ENCODE measurements around the gene TNFRSF11A. TPM values are rescaled to one million over a fixed set of nuclear protein-coding genes. Genes with fewer than 3 reads are reported as not detected.

The TNFRSF11A gene
- total RNA-seq, 1 donor from 2014 or later, result 1.2 TPM

DNA sequence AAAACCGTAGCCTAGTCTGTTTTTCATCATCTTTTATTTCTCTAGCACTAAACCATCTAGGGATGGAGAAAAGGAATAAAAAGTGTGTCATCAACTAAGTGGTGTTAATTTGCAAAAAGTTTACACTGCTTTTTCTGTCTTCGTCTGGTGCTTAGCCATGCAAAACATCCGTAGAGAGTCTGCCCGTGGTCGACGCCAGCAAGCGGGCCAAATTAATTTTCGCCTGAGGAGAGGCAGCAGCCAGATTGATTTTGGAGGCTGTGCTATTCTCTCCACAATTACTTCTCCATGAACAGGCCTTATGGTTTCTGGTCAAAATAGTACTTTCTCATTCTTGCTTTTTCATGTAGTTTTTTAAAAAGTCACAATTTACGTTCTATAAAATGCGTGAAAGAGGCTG lies 46.3 kb downstream of the TNFRSF11A start:
- intact Hi-C loops (cut with micrococcal nuclease), result no loop called here
- DNase-seq, result no peak
- ATAC-seq, result no peak

GRCh38 chr18:62372156-62372555 lies 47.0 kb downstream of the TNFRSF11A start:
- ATAC-seq (no peak), DNase-seq (no peak)
- intact Hi-C loops (cut with micrococcal nuclease), result no loop called here

DNA sequence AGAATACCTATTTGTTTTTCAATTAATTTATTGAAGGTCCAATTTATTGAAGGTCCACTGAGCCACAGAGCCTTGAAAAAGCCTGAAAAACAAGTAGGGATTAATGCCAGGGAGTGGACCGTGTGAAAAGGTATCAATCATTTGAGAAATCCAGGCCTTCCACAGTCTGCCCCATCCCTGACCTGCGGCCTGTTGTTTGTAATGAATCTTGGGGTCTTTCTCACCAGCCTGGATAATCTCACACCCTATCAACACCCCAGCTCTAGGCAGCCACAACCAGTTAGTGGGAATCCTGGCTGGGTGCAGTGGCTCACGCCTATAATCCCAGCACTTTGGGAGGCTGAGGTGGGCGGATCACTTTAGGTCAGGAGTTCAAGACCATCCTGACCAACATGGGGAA lies 47.8 kb downstream of the TNFRSF11A start:
- no peak for DNase-seq
- ATAC-seq, result no peak
- intact Hi-C loops (cut with micrococcal nuclease), result no loop called here

- ATAC-seq, result no peak
- intact Hi-C loops (cut with micrococcal nuclease), result no loop called here
- DNase-seq, result no peak
These were observed 49.4 kb downstream of the TNFRSF11A start for GRCh38 chr18:62374410-62374965.

DNA sequence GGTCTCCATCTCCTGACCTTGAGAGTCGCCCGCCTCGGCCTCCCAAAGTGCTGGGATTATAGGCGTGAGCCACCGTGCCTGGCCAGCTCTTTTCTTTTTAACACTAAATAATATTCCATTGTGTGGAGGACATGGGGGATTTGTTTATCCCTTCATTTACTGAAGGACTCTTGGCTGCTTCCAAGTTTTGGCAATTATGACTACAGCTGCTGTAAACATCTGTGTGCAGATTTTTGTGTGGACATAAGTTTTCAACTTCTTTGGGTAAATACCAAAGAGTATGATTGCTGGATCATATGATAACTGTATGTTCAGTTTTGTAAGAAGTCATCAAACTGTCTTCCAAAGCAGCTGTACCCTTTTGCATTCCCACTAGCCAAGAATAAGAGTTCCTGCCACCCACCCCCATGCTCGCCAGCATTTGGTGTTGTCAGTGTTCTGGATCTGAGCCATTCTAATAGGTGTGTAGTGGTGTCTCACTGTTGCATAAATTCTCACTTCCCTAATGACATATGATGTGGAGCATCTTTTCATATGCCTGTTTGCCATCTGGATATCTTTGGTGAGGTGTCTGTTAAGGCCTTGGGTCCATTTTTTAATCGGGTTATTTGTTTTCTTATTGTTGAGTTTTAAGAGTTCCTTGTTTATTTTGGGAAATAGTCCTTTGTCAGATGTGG lies 52.2 kb downstream of the TNFRSF11A start:
- intact Hi-C loops (cut with micrococcal nuclease), result no loop called here
- no peak for ATAC-seq

DNA sequence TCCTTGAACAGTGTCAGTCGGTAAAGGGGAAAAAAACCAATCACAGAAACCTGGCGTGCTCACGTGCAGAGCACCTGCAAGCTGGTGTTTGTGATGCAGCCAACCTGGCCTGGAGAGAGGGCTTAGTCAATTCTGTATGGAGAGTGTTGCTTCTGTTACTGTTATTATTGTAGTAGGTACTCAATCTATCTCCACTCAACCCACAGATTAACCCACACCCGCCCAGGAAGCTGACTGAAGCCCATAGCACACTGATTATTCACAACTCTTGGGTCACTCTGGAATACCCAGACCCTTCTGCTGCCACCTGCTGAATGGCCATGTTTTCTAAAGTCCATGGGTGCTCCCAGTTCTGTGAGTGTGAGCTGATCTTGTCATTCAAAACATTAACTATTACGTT lies 53.9 kb downstream of the TNFRSF11A start:
- ATAC-seq (no peak), DNase-seq (no peak)
- intact Hi-C loops (cut with micrococcal nuclease), result no loop called here

More for the DNA sequence above, 52.2 kb downstream of the TNFRSF11A start:
- no peak for DNase-seq

DNA sequence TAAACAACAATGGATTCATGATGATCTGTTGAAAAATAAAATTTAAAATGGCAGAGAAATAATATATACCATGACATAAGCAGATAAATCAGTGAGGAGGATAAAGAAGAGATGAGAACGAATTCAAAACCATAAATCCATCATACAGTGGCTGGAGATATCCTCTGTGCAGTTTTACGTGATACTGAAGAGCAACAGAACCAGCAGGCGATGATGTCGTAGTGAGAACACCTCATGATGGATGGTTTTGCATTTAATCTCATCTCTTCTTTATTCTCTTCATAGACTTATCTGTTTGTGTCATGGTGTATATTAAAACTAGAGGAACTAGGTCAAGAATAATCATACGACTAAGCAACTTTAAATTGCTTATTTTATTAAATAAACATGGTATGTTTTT lies 56.3 kb downstream of the TNFRSF11A start:
- intact Hi-C loops (cut with micrococcal nuclease), result no loop called here
- DNase-seq (no peak), ATAC-seq (no peak)

DNA sequence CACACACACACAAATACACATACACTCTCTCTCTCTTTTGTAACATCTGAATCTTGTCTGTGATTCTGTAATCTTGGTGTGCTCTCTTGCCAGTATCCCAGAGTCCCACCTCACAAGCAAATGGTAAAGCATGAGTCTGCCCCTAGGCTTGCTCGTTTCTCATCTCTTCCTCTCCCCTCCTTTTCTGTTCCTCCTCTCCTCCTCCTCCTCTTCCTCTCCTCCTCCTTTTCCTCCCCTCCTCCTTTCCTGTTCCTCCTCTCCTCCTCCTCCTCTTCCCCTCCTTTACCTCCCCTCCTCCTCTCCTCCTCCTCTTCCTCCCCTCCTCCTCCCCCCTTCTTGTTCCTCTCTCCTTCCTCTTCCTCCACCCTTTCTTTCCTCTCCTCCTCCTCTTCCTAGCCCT lies 59.0 kb downstream of the TNFRSF11A start:
- no peak for ATAC-seq
- DNase-seq, result no peak
- intact Hi-C loops (cut with micrococcal nuclease), result no loop called here

- DNase-seq (peak; percentile 38), ATAC-seq (peak; percentile 32)
- intact Hi-C loops (cut with micrococcal nuclease), result no loop called here
These were observed 59.5 kb downstream of the TNFRSF11A start for GRCh38 chr18:62384610-62385097.

DNA sequence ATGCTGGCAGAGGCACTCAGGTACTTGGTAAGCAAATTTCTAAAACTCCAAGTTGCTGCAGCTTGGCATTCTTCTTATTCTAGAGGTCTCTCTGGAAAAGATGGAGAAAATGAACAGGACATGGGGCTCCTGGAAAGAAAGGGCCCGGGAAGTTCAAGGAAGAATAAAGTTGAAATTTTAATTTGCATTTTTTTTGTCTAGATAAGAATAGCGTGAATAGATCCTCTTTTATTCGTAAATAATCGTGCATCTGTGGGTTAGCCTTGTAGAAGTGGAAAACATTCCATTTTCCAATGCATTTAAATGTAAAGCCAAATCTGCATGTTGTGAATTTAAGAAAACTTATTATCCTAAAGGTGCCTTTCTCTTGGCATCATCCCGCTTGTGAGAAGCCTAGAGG lies 61.0 kb downstream of the TNFRSF11A start:
- ATAC-seq (no peak), DNase-seq (no peak)
- intact Hi-C loops (cut with micrococcal nuclease), result no loop called here

DNA sequence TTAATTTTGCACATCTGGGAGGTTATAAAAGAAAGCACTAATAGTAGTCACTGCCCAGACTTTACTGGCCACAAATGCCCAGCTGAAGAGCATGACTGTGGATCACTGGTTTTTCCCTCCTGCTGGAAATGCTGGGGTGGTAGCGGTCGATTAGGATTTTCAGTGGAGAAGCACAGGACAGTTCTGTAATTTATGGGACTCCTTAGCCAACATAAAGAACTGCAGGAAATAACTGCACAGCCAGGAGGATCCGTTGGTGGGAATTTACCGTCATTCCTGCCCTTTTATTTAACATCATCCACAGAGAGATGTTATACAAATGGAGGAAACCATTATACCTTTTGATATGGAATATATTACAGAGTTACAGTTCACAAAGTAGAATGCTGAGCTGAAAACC lies 61.5 kb downstream of the TNFRSF11A start:
- ATAC-seq (no peak), DNase-seq (no peak)
- intact Hi-C loops (cut with micrococcal nuclease), result no loop called here

DNA sequence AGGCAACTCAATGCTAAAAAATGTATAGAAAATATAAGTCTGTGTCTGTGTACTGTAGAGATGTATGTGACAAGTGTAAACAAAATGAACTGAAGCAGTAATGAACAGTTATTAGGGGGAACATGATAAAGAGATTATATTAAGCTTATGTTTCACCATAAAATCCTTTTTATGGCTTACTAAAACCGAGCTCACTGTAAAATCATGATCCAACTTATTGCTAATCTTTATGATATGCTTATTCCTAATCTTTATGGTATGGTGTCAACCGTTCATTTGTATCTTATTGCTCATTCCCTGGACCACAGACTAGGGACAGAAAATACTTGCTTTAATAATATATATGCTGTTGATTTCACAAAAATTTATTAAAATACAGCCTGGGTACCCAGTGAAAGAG lies 62.1 kb downstream of the TNFRSF11A start:
- ATAC-seq, result no peak
- intact Hi-C loops (cut with micrococcal nuclease), result no loop called here

DNA sequence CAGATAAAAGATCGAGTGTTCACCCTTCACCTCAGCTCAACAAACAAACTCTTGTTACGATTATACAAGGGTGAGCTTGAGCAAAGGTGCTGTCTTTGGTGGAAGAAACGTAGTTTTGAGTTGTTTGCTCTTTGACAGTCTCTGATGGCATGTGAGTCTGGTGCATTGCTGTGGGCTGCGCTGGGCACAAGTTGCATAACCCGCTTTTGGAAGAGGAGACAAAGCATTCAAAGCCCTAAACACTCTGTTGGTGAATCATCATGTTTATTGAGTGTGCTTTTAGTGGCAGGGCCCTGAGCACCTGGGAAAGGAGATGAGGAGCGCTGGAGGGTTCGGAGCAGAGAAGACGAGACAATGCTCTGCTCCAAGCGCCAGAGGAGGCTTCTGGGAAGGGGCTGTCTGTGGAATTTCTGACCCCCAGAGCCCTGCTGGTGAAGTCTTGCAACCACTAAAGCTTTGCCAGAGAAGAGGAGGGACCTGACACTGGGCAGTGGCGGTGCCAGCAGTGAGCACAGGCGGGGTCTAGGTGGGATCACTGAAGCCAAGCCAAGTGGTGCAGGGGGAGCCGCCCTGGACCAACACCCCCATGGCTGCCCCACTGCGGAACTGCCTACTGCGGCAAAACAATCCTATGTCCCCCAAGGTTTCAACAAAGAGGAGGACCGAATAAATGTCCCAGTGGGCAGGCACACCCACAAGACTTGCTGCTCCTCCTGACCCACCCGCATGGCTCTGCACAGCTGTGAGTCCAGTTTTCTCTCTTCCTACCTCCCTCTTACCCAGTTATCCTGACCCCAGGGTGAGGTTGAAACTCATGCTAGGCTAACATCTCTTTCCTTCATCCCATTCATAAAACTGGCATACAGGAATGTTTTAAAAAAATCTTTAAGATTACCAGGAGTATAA lies 64.0 kb downstream of the TNFRSF11A start:
- DNase-seq, result no peak
- ATAC-seq, result no peak
- intact Hi-C loops (cut with micrococcal nuclease), result no loop called here

More for the DNA sequence above, 62.1 kb downstream of the TNFRSF11A start:
- DNase-seq, result no peak

- DNase-seq (no peak), ATAC-seq (no peak)
- intact Hi-C loops (cut with micrococcal nuclease), result no loop called here
These were observed 64.8 kb downstream of the TNFRSF11A start for GRCh38 chr18:62389761-62390481.

- ATAC-seq (no peak), DNase-seq (no peak)
- intact Hi-C loops (cut with micrococcal nuclease), result no loop called here
These were observed 69.1 kb downstream of the TNFRSF11A start for GRCh38 chr18:62394006-62394763.

DNA sequence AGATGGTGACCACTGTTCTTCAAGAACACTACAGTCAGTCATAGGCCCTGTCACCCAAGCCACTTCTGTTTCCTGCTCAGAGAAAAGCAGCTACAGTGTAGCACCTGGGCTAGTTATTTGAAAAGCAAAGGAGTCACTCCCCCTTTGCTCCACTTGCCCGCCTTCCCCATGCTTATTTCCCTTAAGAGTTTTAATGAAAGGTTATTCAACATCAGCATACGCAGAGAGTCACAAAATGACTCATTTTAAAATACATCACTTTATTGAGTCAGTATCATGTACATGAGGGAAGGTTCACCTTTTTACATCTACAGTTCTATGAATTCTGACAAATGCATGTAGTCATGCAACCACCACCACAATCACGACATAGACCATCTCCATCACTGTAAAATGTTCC lies 71.3 kb downstream of the TNFRSF11A start:
- ATAC-seq, result no peak
- intact Hi-C loops (cut with micrococcal nuclease), result no loop called here
- DNase-seq, result no peak

- DNase-seq, result no peak
- ATAC-seq, result no peak
- intact Hi-C loops (cut with micrococcal nuclease), result no loop called here
These were observed 71.9 kb downstream of the TNFRSF11A start for GRCh38 chr18:62396967-62397366.

GRCh38 chr18:62398291-62398690 lies 73.2 kb downstream of the TNFRSF11A start:
- no peak for DNase-seq
- no peak for ATAC-seq
- intact Hi-C loops (cut with micrococcal nuclease), result no loop called here

GRCh38 chr18:62399276-62399675 lies 74.2 kb downstream of the TNFRSF11A start:
- ATAC-seq (peak; percentile 42), DNase-seq (no peak)
- intact Hi-C loops (cut with micrococcal nuclease), result no loop called here
